B cell (primary cell): ENCODE data around the gene JAK1.

Experiments used
- EZH2 ChIP-seq: IDR thresholded peaks from 2 replicates; pipeline ENCODE4 v1.6.1; 2012; ENCODE audit warnings: borderline replicate concordance, low read depth, mild to moderate bottlenecking, moderate library complexity, low read length; ENCODE audit not compliant: insufficient read depth, poor library complexity, severe bottlenecking
- TF ChIP-seq, protein P1 (sequence below): fragments of 200-600 bp; IDR thresholded peaks from one replicate; pipeline ENCODE4 v1.8.0; 2022; ENCODE audit warnings: antibody characterized with exemption, mild to moderate bottlenecking

DNA sequence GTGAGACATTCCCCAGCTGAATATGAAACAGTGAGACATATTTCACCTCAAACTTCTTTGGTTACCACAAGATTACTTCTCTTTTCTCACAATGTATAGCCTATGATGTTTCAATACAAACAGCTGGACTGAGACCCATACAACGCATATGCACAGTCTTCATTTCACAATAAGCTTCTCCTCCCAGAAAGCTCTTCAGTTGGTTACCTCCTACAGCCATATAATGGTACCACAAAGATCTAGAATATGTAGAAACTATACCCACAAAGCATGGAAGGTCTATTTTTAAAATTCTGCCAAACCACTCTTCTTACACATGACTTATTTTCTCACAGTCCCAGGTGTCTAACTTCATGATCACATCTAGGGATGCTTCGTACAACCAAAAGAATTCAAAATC is 70.8 kb downstream of the JAK1 start:
- TF ChIP-seq, protein P1, sequence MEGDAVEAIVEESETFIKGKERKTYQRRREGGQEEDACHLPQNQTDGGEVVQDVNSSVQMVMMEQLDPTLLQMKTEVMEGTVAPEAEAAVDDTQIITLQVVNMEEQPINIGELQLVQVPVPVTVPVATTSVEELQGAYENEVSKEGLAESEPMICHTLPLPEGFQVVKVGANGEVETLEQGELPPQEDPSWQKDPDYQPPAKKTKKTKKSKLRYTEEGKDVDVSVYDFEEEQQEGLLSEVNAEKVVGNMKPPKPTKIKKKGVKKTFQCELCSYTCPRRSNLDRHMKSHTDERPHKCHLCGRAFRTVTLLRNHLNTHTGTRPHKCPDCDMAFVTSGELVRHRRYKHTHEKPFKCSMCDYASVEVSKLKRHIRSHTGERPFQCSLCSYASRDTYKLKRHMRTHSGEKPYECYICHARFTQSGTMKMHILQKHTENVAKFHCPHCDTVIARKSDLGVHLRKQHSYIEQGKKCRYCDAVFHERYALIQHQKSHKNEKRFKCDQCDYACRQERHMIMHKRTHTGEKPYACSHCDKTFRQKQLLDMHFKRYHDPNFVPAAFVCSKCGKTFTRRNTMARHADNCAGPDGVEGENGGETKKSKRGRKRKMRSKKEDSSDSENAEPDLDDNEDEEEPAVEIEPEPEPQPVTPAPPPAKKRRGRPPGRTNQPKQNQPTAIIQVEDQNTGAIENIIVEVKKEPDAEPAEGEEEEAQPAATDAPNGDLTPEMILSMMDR: no peak
- no peak for TF ChIP-seq EZH2
